Stimulated activated CD4-positive, alpha-beta T cell treated with anti-CD3 and anti-CD28 coated beads, Interleukin-1b, Interleukin-23, amount 100 ng/mL, for 4 hours (primary cell): ENCODE measurements around the gene AFG1L.
"Not testable (repeated sequence)": the region's sequence is repeated elsewhere in the genome, so short reads cannot be mapped to it uniquely, and the experiment has no call there.

Experiments
- DNase-seq, 2 donors: peaks; one replicate each; pipeline ENCODE4 v3.0.0-alpha.2; 2020; ENCODE audit warnings: low read depth in 2 of 2

The AFG1L gene

GRCh38 chr6:108416047-108416833 lies 121.4 kb downstream of the AFG1L start:
- DNase-seq: not testable (repeated sequence)

GRCh38 chr6:108417027-108417426 lies 122.2 kb downstream of the AFG1L start:
- DNase-seq: no peak

- no peak for DNase-seq
Observed at GRCh38 chr6:108419474-108419873, 124.6 kb downstream of the AFG1L start.

- DNase-seq: no peak
Observed at GRCh38 chr6:108419934-108420609, 125.2 kb downstream of the AFG1L start.

GRCh38 chr6:108421366-108421765 lies 126.5 kb downstream of the AFG1L start:
- DNase-seq: no peak

- no peak for DNase-seq
Observed at GRCh38 chr6:108423982-108424705, 129.3 kb downstream of the AFG1L start.

- DNase-seq: no peak
Observed at GRCh38 chr6:108425428-108425827, 130.6 kb downstream of the AFG1L start.

- no peak for DNase-seq
Observed at GRCh38 chr6:108432143-108432542, 137.3 kb downstream of the AFG1L start.

GRCh38 chr6:108432792-108433191 lies 137.9 kb downstream of the AFG1L start:
- no peak for DNase-seq

- DNase-seq: no peak
Observed at GRCh38 chr6:108434222-108434621, 139.4 kb downstream of the AFG1L start.

GRCh38 chr6:108435391-108435790 lies 140.5 kb downstream of the AFG1L start:
- DNase-seq: no peak

GRCh38 chr6:108436771-108437170 lies 141.9 kb downstream of the AFG1L start:
- no peak for DNase-seq

- no peak for DNase-seq
Observed at GRCh38 chr6:108437821-108438220, 143.0 kb downstream of the AFG1L start.

- no peak for DNase-seq
Observed at GRCh38 chr6:108438918-108439317, 144.1 kb downstream of the AFG1L start.

- no peak for DNase-seq
Observed at GRCh38 chr6:108441141-108441540, 146.3 kb downstream of the AFG1L start.

GRCh38 chr6:108442770-108443520 lies 148.1 kb downstream of the AFG1L start:
- no peak for DNase-seq

GRCh38 chr6:108446629-108447150 lies 151.8 kb downstream of the AFG1L start:
- no peak for DNase-seq

- DNase-seq: no peak
Observed at GRCh38 chr6:108448481-108448880, 153.6 kb downstream of the AFG1L start.

- DNase-seq: not testable (repeated sequence)
Observed at GRCh38 chr6:108449717-108450116, 154.9 kb downstream of the AFG1L start.

GRCh38 chr6:108451816-108452215 lies 157.0 kb downstream of the AFG1L start:
- DNase-seq: no peak

GRCh38 chr6:108452711-108453195 lies 157.9 kb downstream of the AFG1L start:
- no peak for DNase-seq
